A673 (cell line): ENCODE data around the gene ARHGEF7. TPM values are rescaled to one million over a fixed set of nuclear protein-coding genes. Genes with fewer than 3 reads are reported as not detected.

ENCODE experiments used
- BruUV-seq: library from RNA; stranded (reverse); fragments of 400-500 nt; replicated peaks from 2 replicates; lab custom pipeline; 2021; lab: Mats Ljungman, UMichigan
- CTCF ChIA-PET: fragments of 300-600 bp; sonication (Branson Sonifier 250); formaldehyde crosslinking; loops from one replicate; lab custom pipeline; 2022; ENCODE audit warnings: antibody characterized with exemption; lab: Charles Lee
- POLR2A ChIA-PET: fragments of 300-600 bp; sonication (Branson Sonifier 250); formaldehyde crosslinking; loops from one replicate; lab custom pipeline; 2022; ENCODE audit warnings: antibody characterized with exemption; ENCODE audit not compliant: low non-redundant PET; lab: Charles Lee
- DNase-seq: peaks from one replicate; pipeline ENCODE4 v3.0.0-alpha.2; 2015; ENCODE audit warnings: low spot score
- H3K27ac ChIP-seq: fragments of 200-600 bp; sonication (generic); 2 replicates; pipeline ENCODE4 v1.5.1; 2016; ENCODE audit warnings: mixed run types, low read depth, mild to moderate bottlenecking, mixed read lengths, antibody characterized with exemption, low read length; ENCODE audit not compliant: poor library complexity, severe bottlenecking
- H3K27me3 ChIP-seq: fragments of 200-600 bp; sonication (generic); replicated peaks from 2 replicates; pipeline ENCODE4 v1.6.1; 2017; ENCODE audit warnings: mixed run types, low read depth, mild to moderate bottlenecking, mixed read lengths, antibody characterized with exemption, low read length; ENCODE audit not compliant: insufficient read depth, poor library complexity
- H3K36me3 ChIP-seq: fragments of 200-600 bp; sonication (generic); 2 replicates; pipeline ENCODE4 v1.6.1; 2016; ENCODE audit warnings: mixed run types, mild to moderate bottlenecking, mixed read lengths, antibody characterized with exemption, low read length; ENCODE audit not compliant: insufficient read depth, poor library complexity, severe bottlenecking
- H3K4me1 ChIP-seq: fragments of 200-600 bp; sonication (generic); 2 replicates; pipeline ENCODE4 v1.6.1; 2017; ENCODE audit warnings: mixed run types, mild to moderate bottlenecking, mixed read lengths, antibody characterized with exemption, low read length; ENCODE audit not compliant: insufficient read depth, poor library complexity, severe bottlenecking
- H3K4me3 ChIP-seq: fragments of 200-600 bp; sonication (generic); 2 replicates; pipeline ENCODE4 v1.5.1; 2016; ENCODE audit warnings: low read depth, mixed run types, mild to moderate bottlenecking, mixed read lengths, low read length; ENCODE audit not compliant: poor library complexity, severe bottlenecking
- H3K9me3 ChIP-seq: fragments of 200-600 bp; sonication (generic); 2 replicates; pipeline ENCODE4 v1.6.1; 2016; ENCODE audit warnings: mixed run types, low read depth, mild to moderate bottlenecking, mixed read lengths, antibody characterized with exemption, low read length; ENCODE audit not compliant: poor library complexity, severe bottlenecking
- EZH2 ChIP-seq: fragments of 200-600 bp; sonication (generic); IDR thresholded peaks from 2 replicates; pipeline ENCODE4 v1.6.1; 2017; ENCODE audit warnings: borderline replicate concordance, low read depth, mild to moderate bottlenecking, mixed read lengths, antibody characterized with exemption, low read length; ENCODE audit not compliant: poor library complexity, severe bottlenecking
- intact Hi-C: fragments of 100-400 bp; cut with micrococcal nuclease; formaldehyde crosslinking; loops from one replicate; pipeline ENCODE4 v1.10.0; 2022; ENCODE audit not compliant: unreplicated experiment
- total RNA-seq: library from RNA; stranded (reverse); gene quantifications from 2 replicates; pipeline ENCODE4 v1.2.3, GENCODE V29; 2021
- TF ChIP-seq, protein P1 (sequence below): fragments of 300-800, 200-600 bp; sonication (generic); conservative IDR thresholded peaks from 2 replicates; pipeline ENCODE4 v1.5.1; 2017; ENCODE audit warnings: low read depth, mild to moderate bottlenecking, antibody characterized with exemption, low read length, moderate library complexity, mixed read lengths

Gene ARHGEF7
- total RNA-seq, 1 experiment from 2014 or later = 39.9 TPM

- H3K36me3 ChIP-seq = no peaks in the 10 kb centered on the region
- no peaks in the 10 kb centered on the region for H3K9me3 ChIP-seq
- ChIA-PET POLR2A (no interaction called here), CTCF (no interaction called here)
- intact Hi-C loops = loop anchor here (10.0 kb wide), 1 partner anchor 304 kb away; the partner anchor contains the start of gene ANKRD10
- BruUV-seq = no TSS peak
- H3K27ac ChIP-seq = no peak overlapping the region
- H3K4me3 ChIP-seq = no peak overlapping the region
- TF ChIP-seq, protein P1, sequence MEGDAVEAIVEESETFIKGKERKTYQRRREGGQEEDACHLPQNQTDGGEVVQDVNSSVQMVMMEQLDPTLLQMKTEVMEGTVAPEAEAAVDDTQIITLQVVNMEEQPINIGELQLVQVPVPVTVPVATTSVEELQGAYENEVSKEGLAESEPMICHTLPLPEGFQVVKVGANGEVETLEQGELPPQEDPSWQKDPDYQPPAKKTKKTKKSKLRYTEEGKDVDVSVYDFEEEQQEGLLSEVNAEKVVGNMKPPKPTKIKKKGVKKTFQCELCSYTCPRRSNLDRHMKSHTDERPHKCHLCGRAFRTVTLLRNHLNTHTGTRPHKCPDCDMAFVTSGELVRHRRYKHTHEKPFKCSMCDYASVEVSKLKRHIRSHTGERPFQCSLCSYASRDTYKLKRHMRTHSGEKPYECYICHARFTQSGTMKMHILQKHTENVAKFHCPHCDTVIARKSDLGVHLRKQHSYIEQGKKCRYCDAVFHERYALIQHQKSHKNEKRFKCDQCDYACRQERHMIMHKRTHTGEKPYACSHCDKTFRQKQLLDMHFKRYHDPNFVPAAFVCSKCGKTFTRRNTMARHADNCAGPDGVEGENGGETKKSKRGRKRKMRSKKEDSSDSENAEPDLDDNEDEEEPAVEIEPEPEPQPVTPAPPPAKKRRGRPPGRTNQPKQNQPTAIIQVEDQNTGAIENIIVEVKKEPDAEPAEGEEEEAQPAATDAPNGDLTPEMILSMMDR = no peak
- TF ChIP-seq EZH2 = no peak
- no peaks in the 10 kb centered on the region for H3K27me3 ChIP-seq
- no peak for DNase-seq
- no peaks in the 10 kb centered on the region for H3K4me1 ChIP-seq
Measured at GRCh38 chr13:111219280-111219679, 104.2 kb downstream of the ARHGEF7 start.

DNA sequence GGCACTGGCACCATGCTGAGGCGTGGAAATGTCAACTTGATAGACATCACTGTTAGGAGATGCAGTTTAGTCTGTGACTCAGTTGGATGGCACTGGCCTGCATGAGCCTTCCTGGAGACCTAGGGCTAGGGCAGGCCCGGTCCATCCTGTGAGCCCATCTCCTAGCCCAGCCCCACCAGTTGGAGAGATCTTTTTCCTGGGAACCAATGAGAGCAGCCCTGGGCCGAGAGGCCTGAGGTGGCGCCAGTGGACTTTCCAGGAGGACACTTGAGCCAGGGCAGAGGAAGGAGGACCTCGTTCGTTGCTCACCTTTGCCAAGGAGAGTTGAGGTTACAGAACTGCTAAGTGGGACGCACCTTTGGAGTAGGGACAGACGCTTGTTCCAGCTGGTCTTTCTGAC is 104.8 kb downstream of the ARHGEF7 start:
- intact Hi-C loops = loop anchor here (5.0 to 10.0 kb wide), 2 partner anchors 305 to 628 kb away; partner anchors contain the start of gene ANKRD10
- POLR2A ChIA-PET = no interaction called here
- no peak for TF ChIP-seq EZH2
- TF ChIP-seq, protein P1 = no peak

DNA sequence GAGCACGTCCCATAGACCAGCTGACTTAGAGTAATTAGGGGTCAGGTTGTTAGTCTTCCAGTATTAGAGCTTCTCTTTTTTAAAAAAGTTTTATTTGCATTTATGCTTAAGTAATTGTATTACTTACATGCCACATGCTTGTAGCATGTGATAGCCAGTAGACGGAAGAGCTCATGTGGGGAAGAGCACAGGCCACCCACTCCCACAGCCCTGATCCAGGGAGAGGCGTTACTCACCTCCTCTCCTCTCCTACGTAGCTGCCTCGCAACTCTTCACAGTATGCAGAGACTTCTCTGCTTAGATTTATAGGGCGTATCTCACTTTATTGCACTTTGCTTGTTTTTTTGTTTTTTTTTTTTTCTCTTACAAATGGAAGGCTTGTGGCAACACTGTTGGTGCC is 110.1 kb downstream of the ARHGEF7 start:
- no peaks in the 10 kb centered on the region for H3K9me3 ChIP-seq
- DNase-seq = no peak
- no peaks in the 10 kb centered on the region for H3K4me1 ChIP-seq
- H3K36me3 ChIP-seq = no peaks in the 10 kb centered on the region
- ChIA-PET CTCF (interaction anchor here (2.1 kb wide), 1 partner anchor 157 kb away, joined by 9 read pairs; no protein-coding TSS in a partner anchor), POLR2A (no interaction called here)
- no peak overlapping the region for H3K27ac ChIP-seq
- no peaks in the 10 kb centered on the region for H3K27me3 ChIP-seq
- H3K4me3 ChIP-seq = no peak overlapping the region
- TF ChIP-seq EZH2 = no peak
- TF ChIP-seq, protein P1 = no peak
- no TSS peak for BruUV-seq
- intact Hi-C loops = no loop called here

More for the DNA sequence above, 104.8 kb downstream of the ARHGEF7 start:
- H3K27me3 ChIP-seq = no peaks in the 10 kb centered on the region
- H3K4me3 ChIP-seq = no peak overlapping the region
- CTCF ChIA-PET = no interaction called here
- no peak overlapping the region for H3K27ac ChIP-seq
- DNase-seq = no peak
- H3K36me3 ChIP-seq = no peaks in the 10 kb centered on the region
- no peaks in the 10 kb centered on the region for H3K9me3 ChIP-seq
- no peaks in the 10 kb centered on the region for H3K4me1 ChIP-seq
- no TSS peak for BruUV-seq
